Neural crest cell (in vitro differentiated cells): ENCODE results near the gene SKIC2. TPM values are rescaled to one million over a fixed set of nuclear protein-coding genes. Genes with fewer than 3 reads are reported as not detected.

ENCODE experiments used
- DNase-seq: peaks from one replicate; pipeline ENCODE4 v3.0.0; 2021; ENCODE audit warnings: low read depth, mixed read lengths, low spot score
- H3K27ac Mint-ChIP-seq: one replicate; pipeline ENCODE4 v1.8.0; 2021; ENCODE audit warnings: mild to moderate bottlenecking, mixed read lengths; ENCODE audit not compliant: unreplicated experiment
- H3K27me3 Mint-ChIP-seq: 2 replicates; pipeline ENCODE4 v1.8.0; 2021; ENCODE audit warnings: low read depth, mild to moderate bottlenecking, mixed read lengths
- H3K36me3 Mint-ChIP-seq: 2 replicates; pipeline ENCODE4 v1.8.0; 2021; ENCODE audit warnings: low read depth, mild to moderate bottlenecking, mixed read lengths
- H3K4me1 Mint-ChIP-seq: 2 replicates; pipeline ENCODE4 v1.8.0; 2021; ENCODE audit warnings: mixed read lengths
- H3K4me3 Mint-ChIP-seq: one replicate; pipeline ENCODE4 v1.8.0; 2021; ENCODE audit warnings: mild to moderate bottlenecking, mixed read lengths
- H3K9me3 Mint-ChIP-seq: 2 replicates; pipeline ENCODE4 v1.8.0; 2021; ENCODE audit warnings: mixed read lengths
- CTCF ChIP-seq: fragments of 200-600 bp; sonication (generic); conservative IDR thresholded peaks from 2 replicates; pipeline ENCODE4 v1.5.0; 2021; ENCODE audit warnings: antibody characterized with exemption, mild to moderate bottlenecking
- total RNA-seq: library from RNA; stranded (reverse); gene quantifications from 2 replicates; pipeline ENCODE4 v1.2.1, GENCODE V29; 2021

SKIC2 gene
- total RNA-seq, 1 donor from 2014 or later = 88.7 TPM

- DNase-seq = no peak
- H3K4me3 Mint-ChIP-seq = no peak overlapping the region
- H3K27me3 Mint-ChIP-seq = peaks cover 5% of the 10 kb centered on the region
- no peaks in the 10 kb centered on the region for H3K36me3 Mint-ChIP-seq
- TF ChIP-seq CTCF = no peak
- H3K9me3 Mint-ChIP-seq = no peaks in the 10 kb centered on the region
- no peaks in the 10 kb centered on the region for H3K4me1 Mint-ChIP-seq
- H3K27ac Mint-ChIP-seq = no peak overlapping the region
These were observed 23.2 kb upstream of the SKIC2 start for GRCh38 chr6:31935823-31936222.

- no peak for DNase-seq
- Mint-ChIP-seq H3K4me1 (no peaks in the 10 kb centered on the region), H3K27ac (no peak overlapping the region), H3K9me3 (no peaks in the 10 kb centered on the region), H3K27me3 (peaks cover 28% of the 10 kb centered on the region), H3K4me3 (no peak overlapping the region), H3K36me3 (no peaks in the 10 kb centered on the region)
- TF ChIP-seq CTCF = no peak
These were observed 18.7 kb upstream of the SKIC2 start for GRCh38 chr6:31940256-31940664.

GRCh38 chr6:31943742-31944141 lies 15.2 kb upstream of the SKIC2 start:
- Mint-ChIP-seq H3K36me3 (no peaks in the 10 kb centered on the region), H3K27ac (no peak overlapping the region), H3K4me1 (no peaks in the 10 kb centered on the region), H3K27me3 (peaks cover 60% of the 10 kb centered on the region), H3K4me3 (no peak overlapping the region), H3K9me3 (peaks cover 3% of the 10 kb centered on the region)
- TF ChIP-seq CTCF = no peak
- DNase-seq = no peak

GRCh38 chr6:31945154-31945506 lies 13.8 kb upstream of the SKIC2 start:
- no peak for TF ChIP-seq CTCF
- DNase-seq = no peak
- Mint-ChIP-seq H3K36me3 (peaks cover 4% of the 10 kb centered on the region), H3K9me3 (peaks cover 3% of the 10 kb centered on the region), H3K4me1 (no peaks in the 10 kb centered on the region), H3K4me3 (no peak overlapping the region), H3K27me3 (peaks cover 60% of the 10 kb centered on the region), H3K27ac (no peak overlapping the region)

- Mint-ChIP-seq H3K27me3 (peaks cover 55% of the 10 kb centered on the region), H3K4me3 (no peak within 1 kb of the TSS), H3K4me1 (no peaks in the 10 kb centered on the region), H3K9me3 (peaks cover 3% of the 10 kb centered on the region), H3K27ac (no peak within 1 kb of the TSS), H3K36me3 (peaks cover 4% of the 10 kb centered on the region)
- no peak for DNase-seq
- TF ChIP-seq CTCF = no peak
These were observed 13.2 kb upstream of the SKIC2 start, which contains the start of gene CFB for GRCh38 chr6:31945507-31946369. Gene CFB, plus strand, starts transcription at chr6:31946095. Its CDS starts 127 bp downstream, at chr6:31946222.
